GM12878 (cell line): ENCODE measurements around the gene PIGU.

ENCODE experiments used
- CBX5 ChIP-seq: sonication (generic); IDR thresholded peaks from 2 replicates; pipeline ENCODE4 v1.6.1; 2016; ENCODE audit warnings: low read depth, moderate library complexity, mild to moderate bottlenecking, inconsistent platforms
- CREM ChIP-seq: IDR thresholded peaks from 2 replicates; pipeline ENCODE4 v1.6.1; 2014; ENCODE audit warnings: antibody characterized with exemption, low read depth
- DPF2 ChIP-seq: fragments of 450-650 bp; IDR thresholded peaks from 2 replicates; pipeline ENCODE4 v1.6.1; 2017; ENCODE audit warnings: mild to moderate bottlenecking
- EGR1 ChIP-seq, 2 experiments: IDR thresholded peaks; 1 replicate in 1 of 2; 2 replicates in 1 of 2; pipeline ENCODE4 v1.6.1; 2011 to 2012; ENCODE audit warnings: low read depth in 2 of 2, low read length in 2 of 2, borderline replicate concordance in 1 of 2, mild to moderate bottlenecking in 1 of 2, moderate library complexity in 1 of 2
- EP300 ChIP-seq, 2 experiments: fragments of 150-350 bp in 1 of 2; IDR thresholded peaks; 2 replicates each; pipeline ENCODE4 v1.6.1; 2011 to 2012; ENCODE audit warnings: low read depth in 2 of 2, low read length in 2 of 2, borderline replicate concordance in 1 of 2, improper control_type of control experiment in 1 of 2, inconsistent platforms in 1 of 2; ENCODE audit not compliant: control insufficient read depth in 1 of 2
- TF ChIP-seq, protein P1 (sequence below): IDR thresholded peaks from 2 replicates; pipeline ENCODE4 v1.6.1; 2011; ENCODE audit warnings: mild to moderate bottlenecking, low read depth, low read length, moderate library complexity; ENCODE audit not compliant: insufficient replicate concordance
- TF ChIP-seq, protein P2 (sequence below): IDR thresholded peaks from 2 replicates; pipeline ENCODE4 v1.6.1; 2011; ENCODE audit warnings: low read depth, low read length, improper control_type of control experiment, borderline replicate concordance

DNA sequence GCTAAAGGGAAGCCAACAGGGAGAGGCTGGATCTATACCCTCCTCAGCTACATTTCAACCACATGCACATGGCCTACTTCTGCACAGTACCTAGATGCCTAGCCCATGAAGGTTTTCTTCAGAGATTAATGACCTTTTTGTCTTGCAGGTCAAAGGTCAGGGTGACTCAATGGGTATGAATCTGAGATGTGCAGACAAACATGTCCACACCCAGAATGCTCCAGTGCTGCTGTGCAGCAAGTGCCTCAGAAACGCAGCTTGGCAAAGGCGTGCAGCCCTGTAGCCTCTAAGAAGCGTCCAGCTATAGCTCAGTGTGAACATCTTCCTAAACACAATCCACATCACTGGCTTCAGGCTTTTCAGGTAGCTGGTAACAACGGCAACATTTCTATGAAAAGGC is 94.0 kb downstream of the PIGU start:
- TF ChIP-seq, protein P1, sequence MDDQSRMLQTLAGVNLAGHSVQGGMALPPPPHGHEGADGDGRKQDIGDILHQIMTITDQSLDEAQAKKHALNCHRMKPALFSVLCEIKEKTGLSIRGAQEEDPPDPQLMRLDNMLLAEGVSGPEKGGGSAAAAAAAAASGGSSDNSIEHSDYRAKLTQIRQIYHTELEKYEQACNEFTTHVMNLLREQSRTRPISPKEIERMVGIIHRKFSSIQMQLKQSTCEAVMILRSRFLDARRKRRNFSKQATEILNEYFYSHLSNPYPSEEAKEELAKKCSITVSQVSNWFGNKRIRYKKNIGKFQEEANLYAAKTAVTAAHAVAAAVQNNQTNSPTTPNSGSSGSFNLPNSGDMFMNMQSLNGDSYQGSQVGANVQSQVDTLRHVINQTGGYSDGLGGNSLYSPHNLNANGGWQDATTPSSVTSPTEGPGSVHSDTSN = no peak
- no peak for TF ChIP-seq CBX5
- no peak for TF ChIP-seq CREM
- no peak for TF ChIP-seq EP300 (IDR thresholded peaks at IDR 0.05; ENCODE audit: borderline replicate concordance in 1 of 2, control insufficient read depth in 1 of 2, low read depth in 2 of 2, low read length in 2 of 2)
- TF ChIP-seq, protein P2, sequence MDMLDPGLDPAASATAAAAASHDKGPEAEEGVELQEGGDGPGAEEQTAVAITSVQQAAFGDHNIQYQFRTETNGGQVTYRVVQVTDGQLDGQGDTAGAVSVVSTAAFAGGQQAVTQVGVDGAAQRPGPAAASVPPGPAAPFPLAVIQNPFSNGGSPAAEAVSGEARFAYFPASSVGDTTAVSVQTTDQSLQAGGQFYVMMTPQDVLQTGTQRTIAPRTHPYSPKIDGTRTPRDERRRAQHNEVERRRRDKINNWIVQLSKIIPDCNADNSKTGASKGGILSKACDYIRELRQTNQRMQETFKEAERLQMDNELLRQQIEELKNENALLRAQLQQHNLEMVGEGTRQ = no peak
- TF ChIP-seq DPF2 = no peak
- TF ChIP-seq EGR1 (IDR thresholded peaks at IDR 0.05; ENCODE audit: borderline replicate concordance in 1 of 2, low read depth in 2 of 2, low read length in 2 of 2) = no peak
